Ascending aorta (tissue), 2 donors: ENCODE results near the gene IFNK. TPM values are rescaled to one million over a fixed set of nuclear protein-coding genes. Genes with fewer than 3 reads are reported as not detected.

Source experiments
- DNase-seq, 2 donors: peaks; one replicate each; pipeline ENCODE4 v3.0.0-alpha.2; 2019; ENCODE audit warnings: low spot score in 2 of 2
- H3K27ac ChIP-seq, 2 donors: fragments of 200-600 bp; sonication (generic); one replicate each; pipeline ENCODE4 v1.5.1; 2016 to 2017; ENCODE audit warnings: mild to moderate bottlenecking in 1 of 2
- H3K27me3 ChIP-seq: fragments of 200-600 bp; sonication (generic); one replicate; pipeline ENCODE4 v1.5.1; 2017
- H3K36me3 ChIP-seq, 2 donors: fragments of 200-600 bp; sonication (generic); one replicate each; pipeline ENCODE4 v1.5.1; 2016
- H3K4me1 ChIP-seq, 2 donors: fragments of 200-600 bp; sonication (generic); one replicate each; pipeline ENCODE4 v1.5.1; 2016 to 2017; ENCODE audit warnings: mild to moderate bottlenecking in 1 of 2
- H3K4me3 ChIP-seq, 2 donors: fragments of 200-600 bp; sonication (generic); one replicate each; pipeline ENCODE4 v1.5.1; 2016 to 2017; ENCODE audit warnings: mild to moderate bottlenecking in 1 of 2
- H3K9me3 ChIP-seq, 2 donors: fragments of 200-600 bp; sonication (generic); one replicate each; pipeline ENCODE4 v1.5.1; 2016
- CTCF ChIP-seq, 3 experiments: fragments of 200-600 bp in 2 of 3; fragments of 450-650 bp in 1 of 3; sonication (generic) in 2 of 3; IDR thresholded peaks; one replicate each; pipeline ENCODE4 v1.5.1; 2016 to 2019; ENCODE audit warnings: antibody characterized with exemption in 3 of 3, mild to moderate bottlenecking in 1 of 3, moderate library complexity in 1 of 3
- intact Hi-C: fragments of 100-400 bp; cut with DNase I; formaldehyde crosslinking; loops from one replicate; pipeline ENCODE4 v1.15.1; 2023
- total RNA-seq: library from RNA; depleted of rRNA; stranded (reverse); fragments of >200 nt; gene quantifications from one replicate; pipeline ENCODE4 v1.1.0, GENCODE V29; 2016

IFNK gene
- total RNA-seq, 1 donor from 2014 or later: not detected

- no peaks in the 10 kb centered on the region for H3K4me1 ChIP-seq
- no peak for DNase-seq
- H3K9me3 ChIP-seq: no peaks in the 10 kb centered on the region
- intact Hi-C loops: no loop called here
- H3K36me3 ChIP-seq: no peaks in the 10 kb centered on the region
- H3K27me3 ChIP-seq: no peaks in the 10 kb centered on the region
- H3K27ac ChIP-seq: no peak overlapping the region
- no peak for TF ChIP-seq CTCF (IDR thresholded peaks at IDR 0.05)
- H3K4me3 ChIP-seq: no peak overlapping the region
Measured at GRCh38 chr9:27482709-27483108, 41.4 kb upstream of the IFNK start.

- no peaks in the 10 kb centered on the region for H3K36me3 ChIP-seq
- no peak overlapping the region for H3K27ac ChIP-seq
- H3K9me3 ChIP-seq: no peaks in the 10 kb centered on the region
- H3K4me1 ChIP-seq: no peaks in the 10 kb centered on the region
- no peak overlapping the region for H3K4me3 ChIP-seq
- intact Hi-C loops: no loop called here
- TF ChIP-seq CTCF (IDR thresholded peaks at IDR 0.05): no peak
- no peak for DNase-seq
- H3K27me3 ChIP-seq: no peaks in the 10 kb centered on the region
Measured at GRCh38 chr9:27483576-27483975, 40.5 kb upstream of the IFNK start.

- intact Hi-C loops: no loop called here
- no peak for DNase-seq
- H3K9me3 ChIP-seq: no peaks in the 10 kb centered on the region
- no peaks in the 10 kb centered on the region for H3K4me1 ChIP-seq
- H3K27me3 ChIP-seq: no peaks in the 10 kb centered on the region
- TF ChIP-seq CTCF (IDR thresholded peaks at IDR 0.05): no peak
- H3K27ac ChIP-seq: no peak overlapping the region
- H3K4me3 ChIP-seq: no peak overlapping the region
- no peaks in the 10 kb centered on the region for H3K36me3 ChIP-seq
Measured at GRCh38 chr9:27485158-27485557, 38.9 kb upstream of the IFNK start.

- DNase-seq: no peak
- no peak overlapping the region for H3K27ac ChIP-seq
- TF ChIP-seq CTCF (IDR thresholded peaks at IDR 0.05): no peak
- H3K4me3 ChIP-seq: no peak overlapping the region
- H3K4me1 ChIP-seq: no peaks in the 10 kb centered on the region
- intact Hi-C loops: no loop called here
- H3K9me3 ChIP-seq: no peaks in the 10 kb centered on the region
- H3K27me3 ChIP-seq: no peaks in the 10 kb centered on the region
- H3K36me3 ChIP-seq: no peaks in the 10 kb centered on the region
Measured at GRCh38 chr9:27487128-27487640, 36.9 kb upstream of the IFNK start.

GRCh38 chr9:27487927-27488326, 36.2 kb upstream of the IFNK start:
- no peak overlapping the region for H3K27ac ChIP-seq
- H3K4me1 ChIP-seq: no peaks in the 10 kb centered on the region
- no peaks in the 10 kb centered on the region for H3K27me3 ChIP-seq
- TF ChIP-seq CTCF (IDR thresholded peaks at IDR 0.05): no peak
- intact Hi-C loops: no loop called here
- H3K9me3 ChIP-seq: no peaks in the 10 kb centered on the region
- DNase-seq: no peak
- H3K4me3 ChIP-seq: no peak overlapping the region
- H3K36me3 ChIP-seq: no peaks in the 10 kb centered on the region
